ENCODE results near the gene ABCG8.

Gene ABCG8

GRCh38 chr2:43845181-43845580 is 6.4 kb downstream of the ABCG8 start:
- TF ChIP-seq POLR2A (IDR thresholded peaks at IDR 0.05; ENCODE audit: extremely low read depth, insufficient read length) (no peak), MAX (IDR thresholded peaks at IDR 0.05; ENCODE audit: low read depth, low read length) (no peak), CTCF (IDR thresholded peaks at IDR 0.05; ENCODE audit: low read depth, low read length) (no peak), MYC (IDR thresholded peaks at IDR 0.05; ENCODE audit: low read depth, low read length) (no peak)
- DNase-seq (ENCODE audit: low read depth), result no peak
- no peak overlapping the region for H3K4me3 ChIP-seq (ENCODE audit: low read depth, low read length)

- no peak for DNase-seq (ENCODE audit: low read depth)
- TF ChIP-seq MYC (IDR thresholded peaks at IDR 0.05; ENCODE audit: low read depth, low read length), result no peak
- no peak for TF ChIP-seq MAX (IDR thresholded peaks at IDR 0.05; ENCODE audit: low read depth, low read length)
- no peak for TF ChIP-seq CTCF (IDR thresholded peaks at IDR 0.05; ENCODE audit: low read depth, low read length)
- TF ChIP-seq POLR2A (IDR thresholded peaks at IDR 0.05; ENCODE audit: extremely low read depth, insufficient read length), result no peak
- no peak overlapping the region for H3K4me3 ChIP-seq (ENCODE audit: low read depth, low read length)
These were observed 7.5 kb downstream of the ABCG8 start for GRCh38 chr2:43846140-43846793.

- TF ChIP-seq MYC (IDR thresholded peaks at IDR 0.05; ENCODE audit: low read depth, low read length) (no peak), MAX (IDR thresholded peaks at IDR 0.05; ENCODE audit: low read depth, low read length) (no peak), CTCF (IDR thresholded peaks at IDR 0.05; ENCODE audit: low read depth, low read length) (no peak), POLR2A (IDR thresholded peaks at IDR 0.05; ENCODE audit: extremely low read depth, insufficient read length) (no peak)
- DNase-seq (ENCODE audit: low read depth), result no peak
- H3K4me3 ChIP-seq (ENCODE audit: low read depth, low read length), result no peak overlapping the region
These were observed 9.4 kb downstream of the ABCG8 start for GRCh38 chr2:43848214-43848613.

GRCh38 chr2:43851011-43851980 is 12.5 kb downstream of the ABCG8 start:
- H3K4me3 ChIP-seq (ENCODE audit: low read depth, low read length), result no peak overlapping the region
- TF ChIP-seq MAX (IDR thresholded peaks at IDR 0.05; ENCODE audit: low read depth, low read length) (no peak), CTCF (IDR thresholded peaks at IDR 0.05; ENCODE audit: low read depth, low read length) (no peak), POLR2A (IDR thresholded peaks at IDR 0.05; ENCODE audit: extremely low read depth, insufficient read length) (no peak), MYC (IDR thresholded peaks at IDR 0.05; ENCODE audit: low read depth, low read length) (no peak)
- DNase-seq (ENCODE audit: low read depth), result no peak

- DNase-seq (ENCODE audit: low read depth), result no peak
- no peak for TF ChIP-seq POLR2A (IDR thresholded peaks at IDR 0.05; ENCODE audit: extremely low read depth, insufficient read length)
- no peak for TF ChIP-seq CTCF (IDR thresholded peaks at IDR 0.05; ENCODE audit: low read depth, low read length)
- no peak for TF ChIP-seq MAX (IDR thresholded peaks at IDR 0.05; ENCODE audit: low read depth, low read length)
- TF ChIP-seq MYC (IDR thresholded peaks at IDR 0.05; ENCODE audit: low read depth, low read length), result no peak
- no peak overlapping the region for H3K4me3 ChIP-seq (ENCODE audit: low read depth, low read length)
These were observed 13.5 kb downstream of the ABCG8 start for GRCh38 chr2:43852196-43852730.

Measured in NB4 (cell line).